Epithelial cell of prostate (primary cell): ENCODE results near the gene CHGA.

Source experiments
- DNase-seq: peaks from one replicate; pipeline ENCODE4 v3.0.0-alpha.2; 2011; ENCODE audit warnings: low read depth, low spot score
- H3K27ac ChIP-seq: fragments of 450-650 bp; 2 replicates; pipeline ENCODE4 v1.5.1; 2017; ENCODE audit warnings: mild to moderate bottlenecking

Gene CHGA

DNA sequence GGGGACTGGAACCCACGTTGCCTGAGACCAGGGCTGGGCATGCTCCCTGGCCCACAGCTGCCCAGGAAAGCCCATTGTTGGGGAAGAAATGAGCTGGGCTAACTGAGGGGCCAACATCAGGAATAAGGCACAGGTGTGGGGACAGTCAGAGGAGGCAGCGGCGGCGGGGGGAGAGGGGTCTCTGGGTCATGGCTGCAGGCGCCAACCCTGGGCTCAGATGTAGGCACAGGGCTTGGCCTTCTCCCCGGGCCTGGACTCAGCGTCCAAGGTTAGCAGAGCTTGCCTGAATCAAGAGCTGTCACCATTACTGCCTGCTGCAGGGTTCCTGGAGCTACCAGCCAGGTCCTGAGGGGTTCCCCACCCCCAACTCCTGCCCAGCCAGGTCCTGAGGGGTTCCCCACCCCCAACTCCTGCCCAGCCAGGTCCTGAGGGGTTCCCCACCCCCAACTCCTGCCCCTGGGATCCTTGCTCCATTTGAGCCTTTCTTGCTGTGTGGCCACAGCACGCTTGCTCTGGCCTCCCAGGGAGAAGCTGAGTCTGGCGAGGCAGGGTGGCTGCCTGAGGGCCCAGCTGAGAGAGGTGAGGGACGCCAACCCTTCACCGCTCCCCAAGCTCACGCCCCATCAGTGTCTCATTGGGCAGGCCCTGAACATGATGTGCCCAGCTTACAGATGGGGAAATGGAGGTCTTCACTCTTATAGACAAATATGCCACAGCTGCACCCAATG lies 6.2 kb downstream of the CHGA start:
- no peak for DNase-seq

DNA sequence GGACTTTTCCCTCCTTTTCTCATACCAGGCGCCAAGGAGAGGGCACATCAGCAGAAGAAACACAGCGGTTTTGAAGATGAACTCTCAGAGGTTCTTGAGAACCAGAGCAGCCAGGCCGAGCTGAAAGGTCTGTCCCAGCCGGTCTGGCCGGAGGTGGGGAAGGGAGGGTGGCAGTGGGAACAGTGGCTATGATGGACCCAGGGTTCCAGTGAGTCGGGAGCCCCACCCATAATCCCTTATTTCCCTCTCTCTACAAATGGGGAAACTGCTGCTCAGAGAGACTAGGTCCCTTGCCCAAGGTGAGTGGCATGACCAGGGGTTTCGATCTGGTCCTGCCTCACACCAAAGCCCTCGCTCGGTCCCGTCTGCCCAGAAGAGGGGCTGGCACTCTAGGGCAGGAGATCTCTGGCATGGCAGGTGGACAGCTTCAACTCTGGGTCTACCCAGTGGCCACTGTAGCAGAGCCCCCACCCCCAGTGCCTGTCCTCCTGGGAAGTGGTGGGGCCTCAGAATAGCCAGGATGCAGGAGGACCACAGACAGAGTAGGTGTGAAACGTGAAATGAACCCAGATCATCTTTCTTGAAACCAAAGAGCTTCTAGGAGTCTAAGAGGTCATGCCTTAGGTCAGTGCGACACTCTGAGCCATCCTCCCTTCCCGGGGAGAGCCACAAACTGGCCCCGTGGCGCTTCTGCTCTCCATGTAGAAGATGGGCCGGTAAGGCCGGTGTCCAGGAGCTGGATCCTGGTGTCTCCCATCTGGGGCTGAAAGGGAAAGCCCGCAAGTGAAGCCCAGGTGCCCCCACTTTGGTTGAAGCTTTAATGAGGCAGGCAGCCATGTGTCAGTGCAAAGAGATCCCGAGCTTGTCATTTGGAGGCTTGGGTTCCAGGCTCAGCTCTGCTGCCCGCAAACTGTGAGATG lies 7.0 kb downstream of the CHGA start:
- no peak for DNase-seq
- no peak overlapping the region for H3K27ac ChIP-seq

More for the DNA sequence above, 6.2 kb downstream of the CHGA start:
- H3K27ac ChIP-seq, result no peak overlapping the region

DNA sequence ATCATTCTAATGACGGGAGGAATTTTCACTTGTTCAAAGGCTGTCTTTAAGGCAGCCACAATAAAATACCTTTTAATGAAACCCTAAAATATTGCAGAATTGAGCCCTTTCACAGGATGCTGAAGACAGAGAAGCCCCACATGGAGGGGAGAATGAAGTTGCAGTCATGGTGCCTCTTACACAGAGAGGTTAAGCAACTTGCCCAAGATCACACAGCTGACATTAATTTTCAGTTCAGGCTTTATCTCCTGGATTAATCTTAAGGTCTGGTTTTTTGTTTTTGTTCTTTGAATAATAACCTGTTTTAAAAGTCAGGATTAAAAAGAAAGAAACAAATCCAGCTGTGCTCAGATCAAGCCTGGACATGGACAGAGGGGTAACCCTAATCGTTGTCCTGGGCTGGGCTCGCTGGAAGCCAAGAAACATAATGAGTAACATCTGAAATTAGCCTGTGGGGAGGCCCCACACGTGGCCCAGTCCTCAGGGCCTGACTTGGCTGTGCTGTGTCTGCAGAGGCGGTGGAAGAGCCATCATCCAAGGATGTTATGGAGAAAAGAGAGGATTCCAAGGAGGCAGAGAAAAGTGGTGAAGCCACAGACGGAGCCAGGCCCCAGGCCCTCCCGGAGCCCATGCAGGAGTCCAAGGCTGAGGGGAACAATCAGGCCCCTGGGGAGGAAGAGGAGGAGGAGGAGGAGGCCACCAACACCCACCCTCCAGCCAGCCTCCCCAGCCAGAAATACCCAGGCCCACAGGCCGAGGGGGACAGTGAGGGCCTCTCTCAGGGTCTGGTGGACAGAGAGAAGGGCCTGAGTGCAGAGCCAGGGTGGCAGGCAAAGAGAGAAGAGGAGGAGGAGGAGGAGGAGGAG lies 8.0 kb downstream of the CHGA start:
- no peak for DNase-seq
- H3K27ac ChIP-seq, result no peak overlapping the region

DNA sequence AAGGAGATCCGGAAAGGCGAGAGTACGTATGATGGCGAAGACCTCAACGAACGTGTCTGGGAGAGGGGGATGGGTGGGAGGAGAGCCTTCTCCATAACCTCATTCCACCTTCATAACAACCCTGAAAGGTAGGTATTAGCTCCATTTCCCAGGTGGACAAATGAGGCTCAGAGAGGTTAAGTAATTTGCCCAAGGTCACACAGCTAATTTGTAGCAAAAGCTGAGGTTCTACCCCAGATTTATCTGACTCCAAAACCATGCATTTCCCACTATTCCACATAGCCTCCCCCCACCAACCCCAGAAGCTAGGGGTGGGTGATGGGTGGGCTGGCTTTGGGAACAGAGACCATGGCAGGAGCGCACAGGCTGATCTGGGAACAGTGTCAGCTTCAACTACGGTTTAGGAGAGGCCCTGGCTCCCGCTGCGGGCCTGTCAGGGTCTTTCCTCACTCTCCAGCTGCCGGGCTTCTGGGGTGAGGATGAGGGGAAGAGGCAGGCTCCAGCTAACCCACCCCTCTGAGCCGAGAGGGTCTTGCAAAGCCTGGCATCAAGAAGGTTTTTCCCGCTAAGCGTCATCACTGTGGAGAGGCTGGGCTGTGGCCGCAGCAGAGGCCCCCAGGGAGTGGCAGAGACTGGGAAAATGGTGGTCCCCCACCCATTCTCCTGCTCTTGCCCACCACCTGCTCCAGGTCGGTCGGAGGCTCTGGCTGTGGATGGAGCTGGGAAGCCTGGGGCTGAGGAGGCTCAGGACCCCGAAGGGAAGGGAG lies 8.9 kb downstream of the CHGA start:
- no peak for DNase-seq
- no peak overlapping the region for H3K27ac ChIP-seq

DNA sequence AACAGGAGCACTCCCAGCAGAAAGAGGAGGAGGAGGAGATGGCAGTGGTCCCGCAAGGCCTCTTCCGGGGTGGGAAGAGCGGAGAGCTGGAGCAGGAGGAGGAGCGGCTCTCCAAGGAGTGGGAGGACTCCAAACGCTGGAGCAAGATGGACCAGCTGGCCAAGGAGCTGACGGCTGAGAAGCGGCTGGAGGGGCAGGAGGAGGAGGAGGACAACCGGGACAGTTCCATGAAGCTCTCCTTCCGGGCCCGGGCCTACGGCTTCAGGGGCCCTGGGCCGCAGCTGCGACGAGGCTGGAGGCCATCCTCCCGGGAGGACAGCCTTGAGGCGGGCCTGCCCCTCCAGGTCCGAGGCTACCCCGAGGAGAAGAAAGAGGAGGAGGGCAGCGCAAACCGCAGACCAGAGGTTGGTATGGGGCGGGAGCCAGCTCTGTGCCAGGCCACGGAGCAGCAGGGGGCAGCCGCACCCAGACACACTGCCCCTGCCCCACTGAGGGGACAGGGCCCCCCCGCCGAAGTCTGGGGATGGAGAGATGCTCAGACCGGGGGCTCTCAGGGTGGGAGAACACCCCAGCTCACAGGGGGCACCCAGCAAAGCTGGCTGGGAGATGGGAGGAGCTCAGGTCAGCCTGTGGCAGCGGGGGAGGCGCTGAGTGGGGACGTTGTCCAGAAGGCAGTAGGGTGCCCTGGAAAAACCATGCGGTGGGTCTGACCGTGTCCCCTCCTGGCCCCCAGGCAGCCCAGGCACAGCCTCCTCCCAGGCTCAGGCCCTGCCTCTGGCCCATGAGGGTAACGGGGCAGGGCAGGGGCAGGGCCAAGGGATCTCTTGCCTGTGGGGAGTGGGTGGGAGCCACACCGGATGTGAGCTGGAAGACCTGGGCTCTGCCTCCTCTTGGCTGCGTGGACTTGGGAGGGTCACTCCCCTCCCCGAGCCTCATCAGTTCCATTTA lies 9.8 kb downstream of the CHGA start:
- H3K27ac ChIP-seq, result no peak overlapping the region
- DNase-seq, result no peak

DNA sequence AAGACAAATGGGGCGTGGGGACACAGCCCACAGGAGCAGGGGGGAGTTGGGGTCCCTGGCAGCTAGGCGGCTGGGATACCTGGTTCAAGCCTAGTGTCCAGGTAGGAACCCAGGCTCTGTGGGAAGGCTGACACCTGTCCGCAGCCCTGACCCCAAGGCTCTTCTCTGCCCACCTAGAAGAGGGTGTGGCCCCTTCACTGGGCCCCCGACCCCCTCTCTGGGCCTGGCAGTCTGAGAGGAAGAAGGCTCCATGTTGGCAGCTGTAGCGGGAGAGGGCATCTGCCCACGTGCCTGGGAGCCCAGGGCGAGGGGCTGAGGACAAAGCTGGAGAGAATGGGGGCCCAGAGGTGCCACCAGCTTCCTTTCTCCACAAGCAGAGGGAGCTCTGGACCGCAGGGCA lies 10.5 kb downstream of the CHGA start:
- H3K27ac ChIP-seq, result no peak overlapping the region
- no peak for DNase-seq

DNA sequence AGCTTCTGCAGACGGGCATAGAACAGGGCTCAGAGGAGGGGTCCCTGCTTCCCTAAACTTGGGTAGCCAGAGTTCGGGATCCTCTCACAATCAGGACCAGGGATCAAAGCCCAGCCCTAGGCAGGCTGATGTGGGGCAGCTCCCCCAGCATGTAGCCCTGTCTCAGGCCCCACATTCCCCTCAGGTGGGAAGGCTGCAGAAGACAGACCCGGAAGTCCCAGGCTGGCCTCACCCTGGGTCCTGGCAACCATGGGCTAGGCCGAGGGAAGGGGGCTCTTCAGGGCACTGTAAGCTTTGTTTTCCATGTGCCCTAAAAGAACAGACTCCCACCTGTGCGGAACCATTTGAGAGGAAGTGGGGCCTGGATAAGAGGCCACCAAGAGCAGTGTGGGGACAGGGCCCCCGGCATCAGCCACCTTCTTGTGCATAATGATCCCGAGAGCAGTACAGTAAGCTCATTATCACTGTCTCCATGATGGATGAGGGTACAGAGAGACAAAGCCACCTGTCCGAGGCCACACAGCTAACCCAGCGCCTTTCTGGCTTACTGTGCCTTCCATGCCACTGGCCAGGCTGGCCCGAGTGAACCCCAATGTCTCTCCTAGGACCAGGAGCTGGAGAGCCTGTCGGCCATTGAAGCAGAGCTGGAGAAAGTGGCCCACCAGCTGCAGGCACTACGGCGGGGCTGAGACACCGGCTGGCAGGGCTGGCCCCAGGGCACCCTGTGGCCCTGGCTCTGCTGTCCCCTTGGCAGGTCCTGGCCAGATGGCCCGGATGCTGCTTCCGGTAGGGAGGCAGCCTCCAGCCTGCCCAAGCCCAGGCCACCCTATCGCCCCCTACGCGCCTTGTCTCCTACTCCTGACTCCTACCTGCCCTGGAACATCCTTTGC lies 11.5 kb downstream of the CHGA start:
- H3K27ac ChIP-seq, result no peak overlapping the region
- no peak for DNase-seq

DNA sequence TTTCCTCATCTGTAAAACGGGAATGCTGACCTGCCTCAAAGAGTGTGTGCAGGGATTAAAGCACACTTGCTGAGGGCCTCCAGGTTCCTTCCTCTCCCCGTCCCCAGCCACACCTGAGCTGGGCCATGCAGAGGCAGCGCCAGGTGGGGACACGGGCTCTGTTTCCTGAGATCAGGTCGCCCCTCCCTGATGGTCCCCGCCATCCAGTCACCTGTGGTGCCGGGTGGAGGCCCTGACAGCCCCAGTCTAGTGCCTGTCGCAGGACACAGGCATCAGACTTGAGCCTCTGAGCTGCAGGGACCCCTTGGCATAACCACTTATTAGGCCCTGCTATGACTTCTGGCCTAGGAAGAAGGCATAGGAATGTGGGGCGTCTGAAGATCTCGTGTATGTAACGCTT lies 12.5 kb downstream of the CHGA start:
- no peak overlapping the region for H3K27ac ChIP-seq
- DNase-seq, result no peak

DNA sequence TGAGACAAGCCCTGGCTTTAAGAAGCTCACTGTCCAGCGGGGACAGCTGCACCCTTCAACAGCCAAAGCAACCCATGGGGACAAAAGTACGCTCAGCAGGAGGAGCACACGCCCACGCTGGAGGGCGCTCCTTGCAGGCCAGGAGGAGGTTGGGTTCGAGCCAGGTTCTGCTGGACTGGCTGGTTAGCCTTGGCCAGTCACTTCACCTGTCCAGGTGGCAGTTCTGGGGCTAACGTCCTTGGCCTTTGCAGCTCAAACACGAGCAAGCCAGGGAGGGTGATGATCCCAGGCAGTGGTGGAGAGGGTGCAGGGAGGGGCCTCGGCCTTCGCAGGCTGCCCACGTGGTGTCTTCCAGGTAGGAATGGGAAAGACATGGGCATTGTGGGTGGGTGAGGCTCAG lies 13.1 kb downstream of the CHGA start:
- no peak for DNase-seq
- no peak overlapping the region for H3K27ac ChIP-seq

DNA sequence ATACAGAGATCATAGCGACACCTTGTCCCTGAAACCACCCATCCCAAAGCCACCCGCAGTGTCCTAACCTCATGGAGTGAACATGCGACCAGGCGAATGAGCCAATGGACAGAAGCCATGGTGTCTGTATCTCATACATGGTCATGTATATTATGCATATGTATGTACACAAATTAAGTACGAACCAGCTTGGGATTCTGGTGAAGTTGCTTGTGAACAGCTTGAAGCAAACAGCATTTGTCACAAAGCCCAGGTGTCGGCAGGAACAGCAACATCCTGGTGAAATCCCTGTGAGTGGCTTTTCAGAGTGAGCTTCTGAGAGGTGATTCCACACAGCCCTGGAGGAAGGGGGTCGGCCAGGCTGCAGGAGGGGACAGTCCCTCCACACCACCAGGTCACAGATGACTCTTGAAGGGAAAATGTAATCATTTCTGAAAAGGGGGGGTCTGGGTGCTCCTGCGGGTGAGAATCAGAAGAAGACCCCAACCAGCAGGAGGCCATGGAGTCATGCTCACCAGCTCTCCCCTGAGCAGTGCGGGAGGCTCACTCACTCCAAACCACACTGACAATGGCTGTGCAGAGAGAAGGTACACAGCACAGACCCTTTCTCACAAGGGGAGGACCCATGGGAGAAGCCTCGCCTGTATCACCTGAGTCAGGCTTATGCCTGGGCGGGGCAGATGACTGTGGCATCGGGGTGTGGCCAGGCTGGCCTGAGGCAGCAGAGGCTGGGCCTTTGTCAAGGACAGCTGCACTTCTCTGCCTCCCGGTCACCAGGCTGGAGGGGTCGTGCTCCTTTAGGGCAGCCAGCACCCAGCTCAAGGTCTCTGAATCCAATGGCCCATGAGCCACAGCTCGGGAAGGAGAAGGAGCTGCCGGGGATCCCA lies 14.3 kb downstream of the CHGA start:
- peak; percentile 24 for DNase-seq
- H3K27ac ChIP-seq, result no peak overlapping the region

DNA sequence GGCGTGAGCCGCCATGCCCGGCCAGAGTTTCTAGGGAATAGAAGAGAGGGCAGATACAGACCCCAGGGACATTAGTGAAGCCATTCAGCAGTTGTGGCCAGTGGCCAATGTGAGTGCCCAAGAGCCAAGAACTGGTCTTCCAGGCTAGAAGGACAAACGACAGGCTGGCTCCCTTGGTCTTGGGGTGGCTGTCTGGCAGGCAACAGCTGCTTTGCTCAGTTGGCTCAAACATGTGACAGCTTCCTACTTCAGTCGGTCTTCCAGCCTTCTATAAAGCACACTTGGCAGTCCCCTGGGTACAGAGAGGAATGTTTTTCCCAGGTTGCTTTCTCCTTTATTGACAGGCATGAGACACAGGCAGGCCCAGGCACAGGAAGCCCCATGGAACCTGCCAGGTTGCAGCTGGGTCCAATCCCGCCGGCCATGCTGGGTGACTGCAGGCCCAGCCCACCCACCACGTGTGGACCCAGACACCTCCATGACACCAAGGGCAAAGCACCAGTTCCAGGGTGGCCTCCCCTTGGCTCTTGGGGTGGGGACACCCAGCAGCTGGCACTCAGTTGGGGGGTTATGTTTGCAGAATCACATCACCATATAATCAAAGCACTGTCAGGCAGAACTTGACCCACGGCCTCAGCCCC lies 15.4 kb downstream of the CHGA start:
- H3K27ac ChIP-seq, result no peak overlapping the region

DNA sequence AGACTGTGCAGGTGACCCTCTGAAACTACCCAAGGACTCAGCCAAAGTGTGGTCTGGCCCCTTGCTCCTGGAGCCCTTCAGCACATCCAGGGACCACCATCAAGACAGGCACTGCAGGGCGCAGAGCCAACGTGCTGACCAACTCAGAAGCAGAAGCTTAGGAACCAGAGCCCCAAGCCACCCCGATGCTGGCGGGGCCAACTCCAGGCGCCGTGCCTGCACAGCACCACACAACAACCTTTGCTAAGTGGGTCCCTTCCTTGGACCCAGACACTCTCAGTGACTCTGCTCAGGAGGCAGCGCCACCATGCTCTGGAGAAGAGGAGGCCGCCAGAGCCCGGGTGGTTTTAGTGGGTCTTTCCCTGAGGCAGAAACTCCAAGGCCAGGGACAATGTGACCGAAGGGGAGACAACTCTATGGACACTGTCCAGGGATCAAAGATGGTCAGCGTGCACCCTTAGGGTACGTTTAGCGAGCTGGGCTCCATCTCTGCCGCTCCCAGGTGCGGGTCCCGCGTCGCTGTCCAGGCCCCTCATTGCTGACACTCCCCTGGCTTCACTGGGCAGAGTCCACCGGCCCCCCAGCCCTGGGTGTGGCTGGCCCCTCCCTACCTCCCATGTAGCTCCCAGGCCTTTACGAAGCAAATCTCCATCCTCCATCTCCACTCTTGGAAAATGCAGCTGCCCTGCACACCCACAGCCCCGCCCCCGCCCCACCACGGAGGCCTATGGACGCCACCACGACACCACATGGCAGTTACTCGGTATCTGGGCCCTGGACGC lies 16.1 kb downstream of the CHGA start:
- DNase-seq, result no peak
- no peak overlapping the region for H3K27ac ChIP-seq

More for the DNA sequence above, 15.4 kb downstream of the CHGA start:
- no peak for DNase-seq

DNA sequence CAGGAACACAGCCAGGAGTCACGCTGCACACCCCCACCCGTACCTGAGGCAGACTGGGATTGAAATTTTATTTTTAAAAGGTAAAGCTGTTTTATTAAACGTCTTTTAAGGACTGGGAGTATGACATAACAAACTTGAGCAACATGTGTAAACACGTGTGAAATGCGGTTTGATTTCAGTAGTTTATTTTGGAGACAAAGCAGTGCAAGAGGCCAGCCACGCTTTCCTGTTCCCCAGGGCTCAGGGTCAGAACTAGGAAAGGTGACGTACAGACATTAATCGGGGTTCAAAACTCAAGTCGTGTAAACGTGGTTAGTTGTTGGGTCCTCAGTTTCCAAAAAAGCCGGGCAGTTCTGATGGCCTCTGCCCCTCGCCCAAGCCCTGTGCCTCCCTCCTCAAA lies 16.7 kb downstream of the CHGA start:
- no peak for DNase-seq
- H3K27ac ChIP-seq, result no peak overlapping the region

DNA sequence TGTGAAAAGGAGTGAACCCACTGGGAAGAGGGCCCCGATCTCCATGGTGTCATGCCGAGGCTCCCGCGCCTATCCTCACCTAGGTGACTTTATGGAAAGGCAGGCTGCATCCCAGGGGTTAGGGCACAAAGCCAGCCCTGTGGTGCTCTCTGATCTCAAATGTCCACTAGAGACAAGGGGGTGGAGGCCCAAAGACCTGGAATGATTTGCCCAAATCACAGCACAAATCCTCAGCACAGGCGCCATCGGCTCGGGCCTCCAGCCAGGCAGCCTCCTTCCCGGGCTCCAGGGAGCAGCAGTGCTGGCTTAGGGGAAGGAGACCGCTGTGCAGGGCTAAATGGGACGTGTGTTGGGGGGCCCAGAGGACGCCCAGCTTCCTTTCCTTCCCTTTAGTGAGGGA lies 17.6 kb downstream of the CHGA start:
- no peak overlapping the region for H3K27ac ChIP-seq
- no peak for DNase-seq

DNA sequence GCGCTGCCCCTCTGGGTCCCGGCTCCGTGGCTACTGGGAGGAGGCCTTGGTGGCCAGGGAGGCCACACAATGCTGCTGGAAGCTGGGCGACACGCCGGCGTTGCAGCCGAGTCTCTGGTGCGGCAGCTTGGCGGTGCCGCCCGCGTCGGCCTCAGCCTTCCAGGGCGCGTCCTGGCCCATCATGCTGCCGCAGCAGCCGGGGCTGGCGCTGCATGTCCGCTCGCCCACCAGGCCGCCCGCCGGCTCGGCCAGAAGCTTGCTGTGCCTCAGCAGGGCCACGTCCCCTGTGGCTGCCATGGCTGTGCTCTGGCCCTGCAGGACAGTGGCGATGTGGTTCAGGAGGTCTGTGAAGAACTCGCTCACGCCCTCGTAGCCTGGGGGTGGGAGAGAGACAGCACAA lies 18.6 kb downstream of the CHGA start:
- no peak for DNase-seq
- H3K27ac ChIP-seq, result no peak overlapping the region

DNA sequence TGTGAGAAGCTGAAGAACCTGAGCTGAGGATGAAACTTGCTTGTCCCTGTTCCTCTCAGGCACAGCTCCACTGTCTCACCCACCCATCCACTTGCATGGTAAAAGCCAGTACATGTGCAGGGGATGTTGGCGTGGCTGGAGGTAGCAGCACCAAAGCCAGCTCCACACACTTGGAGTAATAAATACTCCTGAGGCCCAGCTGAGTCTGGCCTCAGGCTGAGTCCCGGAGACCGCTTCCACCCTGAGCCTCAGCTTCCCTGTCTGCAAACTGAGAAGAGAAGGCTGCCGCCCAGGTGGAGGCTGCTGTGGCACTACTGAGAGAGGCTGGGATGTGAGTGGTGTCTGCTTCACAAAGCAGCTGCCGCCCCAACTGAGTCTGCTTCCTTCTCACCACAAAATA lies 19.2 kb downstream of the CHGA start:
- H3K27ac ChIP-seq, result no peak overlapping the region
- DNase-seq, result no peak
